SK-N-SH (cell line): ENCODE data around the gene RUNDC3A. TPM values are rescaled to one million over a fixed set of nuclear protein-coding genes. Genes with fewer than 3 reads are reported as not detected.

Source experiments
- CTCF ChIA-PET: fragments of 300-600, 350-600 bp; formaldehyde crosslinking; extraction: SDS; loops from one replicate; lab custom pipeline; 2021; lab: Yijun Ruan, JAX
- POLR2A ChIA-PET: fragments of 350-600 bp; sonication (Branson Sonifier 250); formaldehyde crosslinking; extraction: SDS; loops from one replicate; lab custom pipeline; 2020; ENCODE audit warnings: antibody characterized with exemption, inconsistent platforms; lab: Yijun Ruan, JAX
- DNase-seq: peaks from one replicate; pipeline ENCODE4 v3.0.0; 2012
- H2AFZ ChIP-seq: fragments of 200-600 bp; sonication (generic); 2 replicates; pipeline ENCODE4 v1.8.1; 2016; ENCODE audit warnings: antibody characterized with exemption, mild to moderate bottlenecking, low read depth
- H3F3A ChIP-seq: fragments of 200-600 bp; sonication (generic); replicated peaks from 2 replicates; pipeline ENCODE3; 2016; ENCODE audit warnings: antibody characterized with exemption, mild to moderate bottlenecking; ENCODE audit not compliant: insufficient read depth
- H3K27ac ChIP-seq, 2 experiments: fragments of 200-500 bp in 1 of 2; fragments of 200-600 bp in 1 of 2; sonication (Bioruptor generic) in 1 of 2; sonication (generic), shearing (Covaris generic) in 1 of 2; 2 replicates each; pipeline versions ENCODE4 v1.5.1 to v1.6.1; 2014 to 2016; ENCODE audit warnings: low read depth in 2 of 2, inconsistent platforms in 1 of 2, low read length in 1 of 2, mild to moderate bottlenecking in 1 of 2, mixed read lengths in 1 of 2
- H3K27me3 ChIP-seq: fragments of 200-600 bp; sonication (generic), shearing (Covaris generic); 2 replicates; pipeline ENCODE4 v1.6.1; 2016; ENCODE audit warnings: mixed run types; ENCODE audit not compliant: insufficient read depth
- H3K36me3 ChIP-seq, 2 experiments: fragments of 200-500 bp in 1 of 2; fragments of 200-600 bp in 1 of 2; sonication (Bioruptor generic) in 1 of 2; sonication (generic) in 1 of 2; replicated peaks in 1 of 2; 2 replicates each; pipeline versions ENCODE3 to v1.5.1; 2014 to 2016; ENCODE audit warnings: low read length in 1 of 2, mild to moderate bottlenecking in 1 of 2; ENCODE audit not compliant: insufficient read depth in 2 of 2, control insufficient read depth in 1 of 2
- H3K4me1 ChIP-seq, 2 experiments: fragments of 200-500 bp in 1 of 2; fragments of 200-600 bp in 1 of 2; sonication (Bioruptor generic) in 1 of 2; sonication (generic), shearing (Covaris generic) in 1 of 2; 2 replicates each; pipeline versions ENCODE4 v1.5.1 to v1.6.1; 2014 to 2016; ENCODE audit warnings: low read depth in 1 of 2, low read length in 1 of 2, mixed run types in 1 of 2; ENCODE audit not compliant: insufficient read depth in 2 of 2, control insufficient read depth in 1 of 2
- H3K4me2 ChIP-seq: fragments of 200-600 bp; sonication (generic), shearing (Covaris generic); 2 replicates; pipeline ENCODE4 v1.6.1; 2017; ENCODE audit warnings: mixed run types
- H3K4me3 ChIP-seq, 2 experiments: fragments of 200-500 bp in 1 of 2; fragments of 200-600 bp in 1 of 2; sonication (Bioruptor generic) in 1 of 2; sonication (generic), shearing (Covaris generic) in 1 of 2; 2 replicates each; pipeline versions ENCODE4 v1.5.1 to v1.8.1; 2014 to 2016; ENCODE audit warnings: low read depth in 2 of 2, inconsistent platforms in 1 of 2, low read length in 1 of 2, mild to moderate bottlenecking in 1 of 2, mixed read lengths in 1 of 2, moderate library complexity in 1 of 2
- H3K79me2 ChIP-seq: fragments of 200-600 bp; sonication (generic); 2 replicates; pipeline ENCODE4 v1.8.1; 2017; ENCODE audit warnings: mild to moderate bottlenecking; ENCODE audit not compliant: insufficient read depth
- H3K9ac ChIP-seq: fragments of 200-600 bp; sonication (generic); 2 replicates; pipeline ENCODE4 v1.6.1; 2017; ENCODE audit warnings: mixed run types
- H3K9me2 ChIP-seq: fragments of 200-600 bp; sonication (generic); 2 replicates; pipeline ENCODE4 v1.6.1; 2017; ENCODE audit warnings: mixed run types
- H3K9me3 ChIP-seq: fragments of 200-600 bp; sonication (generic); 2 replicates; pipeline ENCODE4 v1.6.1; 2017; ENCODE audit warnings: mixed run types, mild to moderate bottlenecking, moderate library complexity
- H4K20me1 ChIP-seq: fragments of 200-600 bp; sonication (generic); 2 replicates; pipeline ENCODE4 v1.6.1; 2017; ENCODE audit warnings: mild to moderate bottlenecking, mixed run types; ENCODE audit not compliant: insufficient read depth
- CHD2 ChIP-seq: fragments of 150-350 bp; IDR thresholded peaks from 2 replicates; pipeline ENCODE4 v1.6.1; 2018; ENCODE audit warnings: low read length; ENCODE audit not compliant: partially characterized antibody
- FOSL2 ChIP-seq: IDR thresholded peaks from 2 replicates; pipeline ENCODE4 v1.4.0; 2012; ENCODE audit warnings: low read depth, mild to moderate bottlenecking, moderate library complexity, borderline replicate concordance
- FOXM1 ChIP-seq: IDR thresholded peaks from 2 replicates; pipeline ENCODE4 v1.4.0; 2012; ENCODE audit warnings: low read depth, mild to moderate bottlenecking
- GABPA ChIP-seq: IDR thresholded peaks from 2 replicates; pipeline ENCODE4 v1.4.0; 2012; ENCODE audit warnings: low read depth, mild to moderate bottlenecking
- JUND ChIP-seq: IDR thresholded peaks from 2 replicates; pipeline ENCODE4 v1.4.0; 2012
- MEF2A ChIP-seq: IDR thresholded peaks from 2 replicates; pipeline ENCODE4 v1.4.0; 2012; ENCODE audit warnings: low read depth, borderline replicate concordance
- POLR2AphosphoS5 ChIP-seq: IDR thresholded peaks from 2 replicates; pipeline ENCODE4 v1.6.1; 2012; ENCODE audit warnings: low read depth, low read length
- RXRA ChIP-seq: IDR thresholded peaks from 2 replicates; pipeline ENCODE4 v1.4.0; 2012; ENCODE audit warnings: low read depth, mild to moderate bottlenecking, borderline replicate concordance
- SIN3A ChIP-seq: IDR thresholded peaks from 2 replicates; pipeline ENCODE4 v1.6.1; 2012; ENCODE audit warnings: low read depth, mild to moderate bottlenecking, low read length, moderate library complexity, borderline replicate concordance
- TAF1 ChIP-seq: IDR thresholded peaks from 2 replicates; pipeline ENCODE4 v1.6.1; 2012; ENCODE audit warnings: low read depth, mild to moderate bottlenecking, low read length, moderate library complexity, borderline replicate concordance
- TCF12 ChIP-seq: IDR thresholded peaks from 2 replicates; pipeline ENCODE4 v1.4.0; 2012
- TEAD4 ChIP-seq: IDR thresholded peaks from 2 replicates; pipeline ENCODE4 v1.4.0; 2012; ENCODE audit warnings: mild to moderate bottlenecking, borderline replicate concordance; ENCODE audit not compliant: insufficient read depth
- YY1 ChIP-seq: IDR thresholded peaks from 2 replicates; pipeline ENCODE4 v1.4.0; 2012; ENCODE audit warnings: low read depth, mild to moderate bottlenecking
- WGBS: methylation state at CpG from one replicate; pipeline ENCODE4 v1.1.6; 2017; ENCODE audit warnings: low lambda C conversion rate; 5-methylcytosine and 5-hydroxymethylcytosine counted together
- polyA plus RNA-seq, 3 experiments: library from polyadenylated mRNA; depleted of rRNA; stranded (reverse); fragments of >200 nt; gene quantifications; 2 replicates each; pipeline ENCODE4 v1.2.3, GENCODE V29; 2012
- TF ChIP-seq, protein P1 (sequence below): IDR thresholded peaks from 2 replicates; pipeline ENCODE4 v1.4.0; 2012; ENCODE audit warnings: low read depth, borderline replicate concordance

Gene RUNDC3A
- polyA plus RNA-seq, 1 of the 3 experiments (the other 2 are of a cell fraction), result 8.9 TPM

DNA sequence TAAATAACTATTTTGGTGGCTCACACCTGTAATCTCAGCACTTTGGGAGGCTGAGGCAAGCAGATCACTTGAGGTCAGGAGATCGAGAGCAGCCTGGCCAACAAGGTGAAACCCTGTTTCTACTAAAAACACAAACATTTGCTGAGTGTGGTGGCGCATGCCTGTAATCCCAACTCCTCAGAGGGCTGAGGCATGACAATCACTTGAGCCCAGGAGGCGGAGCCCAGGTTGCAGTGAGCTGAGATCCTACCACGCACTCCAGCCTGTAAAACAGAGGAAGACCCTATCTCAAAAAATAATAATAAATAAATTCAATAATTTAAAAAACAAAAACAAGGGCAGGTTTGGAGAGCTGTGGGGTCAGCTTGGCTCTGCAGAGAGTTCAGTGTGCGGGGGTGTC, 34.8 kb upstream of the RUNDC3A start:
- no peak overlapping the region for H3K4me2 ChIP-seq
- peaks cover 4% of the 10 kb centered on the region; the same call in 1 of the 2 replicates for H3K27me3 ChIP-seq
- no peak overlapping the region for H3K4me3 ChIP-seq
- no peaks in the 10 kb centered on the region for H3K79me2 ChIP-seq
- H4K20me1 ChIP-seq, result no peaks in the 10 kb centered on the region
- CTCF ChIA-PET, result interaction anchor here (1.4 kb wide), 1 partner anchor 18 kb away, joined by 3 read pairs; no protein-coding TSS in a partner anchor
- no peaks in the 10 kb centered on the region for H3K9me3 ChIP-seq
- TF ChIP-seq CHD2, result no peak
- TF ChIP-seq FOXM1, result no peak
- no peak for TF ChIP-seq TCF12
- TF ChIP-seq POLR2AphosphoS5, result no peak
- no peak for TF ChIP-seq SIN3A
- TF ChIP-seq RXRA, result no peak
- TF ChIP-seq YY1, result no peak
- no peak for TF ChIP-seq FOSL2
- no peak overlapping the region for H2AFZ ChIP-seq
- H3F3A ChIP-seq, result no peaks in the 10 kb centered on the region
- WGBS, result 79% methylated on average over 5 of the region's 5 CpGs
- DNase-seq, result no peak
- no peaks in the 10 kb centered on the region for H3K36me3 ChIP-seq
- POLR2A ChIA-PET, result no interaction called here
- H3K4me1 ChIP-seq, result peaks cover 0 to 7% of the 10 kb centered on the region in 2 experiments; a peak in 1 of 4 replicates
- H3K27ac ChIP-seq, result no peak overlapping the region
- H3K9me2 ChIP-seq, result no peaks in the 10 kb centered on the region
- no peak overlapping the region for H3K9ac ChIP-seq

DNA sequence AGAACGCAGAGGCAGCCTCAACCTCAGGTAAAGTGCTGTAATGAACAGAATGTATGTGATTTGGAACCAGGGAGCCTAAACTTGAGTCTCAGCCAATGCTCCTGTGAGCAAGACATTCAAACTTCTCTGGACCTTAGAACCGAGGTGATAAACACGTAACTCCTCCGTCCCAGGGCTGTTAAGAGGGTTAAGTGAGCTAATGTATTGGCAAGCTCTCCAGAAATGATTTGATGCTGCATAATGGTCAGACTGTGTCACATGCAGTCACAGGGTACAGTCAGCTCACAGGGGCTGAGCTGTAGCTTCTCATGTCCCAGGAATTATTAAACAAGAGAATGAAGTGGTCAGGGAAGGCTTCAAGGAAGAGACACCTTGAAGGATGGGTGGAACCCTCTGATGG, 30.4 kb upstream of the RUNDC3A start:
- ChIA-PET POLR2A (no interaction called here), CTCF (interaction anchor here (0.9 kb wide), 1 partner anchor 68 kb away, joined by 5 read pairs; the partner anchor contains the start of gene GRN)
- Histone ChIP-seq H3K27me3 (peaks cover 4% of the 10 kb centered on the region; the same call in 1 of the 2 replicates), H4K20me1 (no peaks in the 10 kb centered on the region), H3K27ac (no peak overlapping the region), H3K9me3 (no peaks in the 10 kb centered on the region), H3K9me2 (no peaks in the 10 kb centered on the region), H3K79me2 (no peaks in the 10 kb centered on the region), H3F3A (no peaks in the 10 kb centered on the region), H2AFZ (no peak overlapping the region), H3K4me2 (no peak overlapping the region), H3K9ac (no peak overlapping the region), H3K4me1 (no peaks in the 10 kb centered on the region), H3K4me3 (no peak overlapping the region), H3K36me3 (no peaks in the 10 kb centered on the region)
- 73% methylated on average over 4 of the region's 4 CpGs for WGBS
- no peak for TF ChIP-seq JUND
- TF ChIP-seq GABPA, result no peak
- no peak for TF ChIP-seq MEF2A
- TF ChIP-seq, protein P1, sequence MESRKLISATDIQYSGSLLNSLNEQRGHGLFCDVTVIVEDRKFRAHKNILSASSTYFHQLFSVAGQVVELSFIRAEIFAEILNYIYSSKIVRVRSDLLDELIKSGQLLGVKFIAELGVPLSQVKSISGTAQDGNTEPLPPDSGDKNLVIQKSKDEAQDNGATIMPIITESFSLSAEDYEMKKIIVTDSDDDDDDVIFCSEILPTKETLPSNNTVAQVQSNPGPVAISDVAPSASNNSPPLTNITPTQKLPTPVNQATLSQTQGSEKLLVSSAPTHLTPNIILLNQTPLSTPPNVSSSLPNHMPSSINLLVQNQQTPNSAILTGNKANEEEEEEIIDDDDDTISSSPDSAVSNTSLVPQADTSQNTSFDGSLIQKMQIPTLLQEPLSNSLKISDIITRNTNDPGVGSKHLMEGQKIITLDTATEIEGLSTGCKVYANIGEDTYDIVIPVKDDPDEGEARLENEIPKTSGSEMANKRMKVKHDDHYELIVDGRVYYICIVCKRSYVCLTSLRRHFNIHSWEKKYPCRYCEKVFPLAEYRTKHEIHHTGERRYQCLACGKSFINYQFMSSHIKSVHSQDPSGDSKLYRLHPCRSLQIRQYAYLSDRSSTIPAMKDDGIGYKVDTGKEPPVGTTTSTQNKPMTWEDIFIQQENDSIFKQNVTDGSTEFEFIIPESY, result no peak
- no peak for TF ChIP-seq TEAD4
- no peak for TF ChIP-seq YY1
- no peak for TF ChIP-seq TAF1
- no peak for DNase-seq
